K562 (cell line): ENCODE measurements around the gene DAPP1. TPM values are rescaled to one million over a fixed set of nuclear protein-coding genes. Genes with fewer than 3 reads are reported as not detected.

ENCODE experiments used
- CREBBP ChIP-seq: IDR thresholded peaks from one replicate; pipeline ENCODE4 v1.6.1; 2012; ENCODE audit warnings: low read depth, mild to moderate bottlenecking, control low read depth, inconsistent platforms, low read length
- FOXP4 ChIP-seq: sonication (generic); formaldehyde crosslinking; IDR thresholded peaks from 2 replicates; pipeline ENCODE4 v1.8.0; 2022; ENCODE audit warnings: mild to moderate bottlenecking, missing genetic modification reagents, borderline replicate concordance
- IFI16 ChIP-seq: fragments of 250-450 bp; sonication (Bioruptor Pico); IDR thresholded peaks from 2 replicates; pipeline ENCODE4 v2.1.2; 2022; ENCODE audit warnings: mild to moderate bottlenecking, inconsistent platforms
- MEIS2 ChIP-seq: fragments of 450-650 bp; IDR thresholded peaks from 2 replicates; pipeline ENCODE4 v1.6.1; 2014; ENCODE audit warnings: mild to moderate bottlenecking; ENCODE audit not compliant: partially characterized antibody
- PRMT5 ChIP-seq: sonication (generic); formaldehyde crosslinking; IDR thresholded peaks from 2 replicates; pipeline ENCODE4 v1.5.0; 2020; ENCODE audit warnings: missing genetic modification reagents
- RNF2 ChIP-seq: sonication (generic); IDR thresholded peaks from 2 replicates; pipeline ENCODE4 v1.6.1; 2016
- SMARCA4 ChIP-seq: fragments of 450-650 bp; IDR thresholded peaks from 2 replicates; pipeline ENCODE4 v1.6.1; 2016
- SRF ChIP-seq, 2 experiments: fragments of 250-450, 450-650 bp in 1 of 2; sonication (Bioruptor Pico) in 1 of 2; sonication (generic) in 1 of 2; formaldehyde crosslinking; IDR thresholded peaks; 2 replicates each; pipeline versions ENCODE4 v1.5.0 to v1.5.1; 2020 to 2022; ENCODE audit warnings: mild to moderate bottlenecking in 1 of 2, missing genetic modification reagents in 1 of 2
- ZFP36 ChIP-seq: fragments of 150-350 bp; IDR thresholded peaks from 2 replicates; pipeline ENCODE4 v1.6.1; 2018; ENCODE audit warnings: low read length, low read depth; ENCODE audit not compliant: partially characterized antibody
- ZNF3 ChIP-seq: fragments of 250-450 bp; sonication (Bioruptor Pico); IDR thresholded peaks from 2 replicates; pipeline ENCODE4 v1.5.0; 2021; ENCODE audit warnings: mild to moderate bottlenecking, moderate library complexity
- polyA plus RNA-seq, 8 experiments: library from polyadenylated mRNA; depleted of rRNA in 4 of 8; stranded (reverse) in 5 of 8; unstranded in 3 of 8; fragments of >200 nt; fragmentation: Nextera tagmentation in 2 of 8; fragmentation: Illumina TruSeq in 1 of 8; extraction: Ambion mirVana in 2 of 8; extraction: Trizol in 1 of 8; gene quantifications; 2 replicates each; pipeline versions ENCODE4 v1.2.1 to v1.2.3, GENCODE V29; 2011 to 2014; ENCODE audit warnings: inconsistent platforms in 1 of 8, missing spikeins in 1 of 8
- total RNA-seq, 7 experiments: library from RNA; depleted of rRNA in 6 of 7; stranded (reverse); fragments of >200 nt in 6 of 7; fragmentation: Illumina TruSeq in 2 of 7; extraction: Trizol in 2 of 7; gene quantifications; 2 replicates each; pipeline versions ENCODE4 v1.2.1 to v1.2.3, GENCODE V29; 2011 to 2021; ENCODE audit warnings: low replicate concordance in 1 of 7
- TF ChIP-seq, protein P1 (sequence below): fragments of 450-650 bp; formaldehyde crosslinking; IDR thresholded peaks from 2 replicates; pipeline ENCODE4 v1.4.0; 2020; ENCODE audit warnings: mild to moderate bottlenecking, moderate library complexity
- TF ChIP-seq, protein P2 (sequence below): fragments of 450-650 bp; conservative IDR thresholded peaks from 2 replicates; pipeline ENCODE4 v1.6.1; 2016; ENCODE audit warnings: missing genetic modification characterization, low read depth, mild to moderate bottlenecking, control low read depth, missing compliant biosample characterization
- TF ChIP-seq, protein P3 (sequence below): fragments of 250-450 bp; sonication (Bioruptor Pico); IDR thresholded peaks from 2 replicates; pipeline ENCODE4 v1.8.0; 2022; ENCODE audit warnings: inconsistent platforms
- TF ChIP-seq, protein P4 (sequence below): fragments of 450-650 bp; IDR thresholded peaks from 2 replicates; pipeline ENCODE4 v1.6.1; 2017; ENCODE audit warnings: antibody characterized with exemption, mild to moderate bottlenecking
- TF ChIP-seq, protein P5 (sequence below): fragments of 250-450 bp; sonication (Bioruptor Pico); IDR thresholded peaks from 2 replicates; pipeline ENCODE4 v1.8.0; 2022; ENCODE audit warnings: moderate library complexity, mild to moderate bottlenecking, inconsistent platforms

Gene DAPP1
- total and polyA plus RNA-seq, 9 of the 15 experiments (the other 6 are each of a cell fraction or from before 2014, with no cell fraction given) = 1.9 to 7.2 (median 3.6) TPM

- TF ChIP-seq, protein P1, sequence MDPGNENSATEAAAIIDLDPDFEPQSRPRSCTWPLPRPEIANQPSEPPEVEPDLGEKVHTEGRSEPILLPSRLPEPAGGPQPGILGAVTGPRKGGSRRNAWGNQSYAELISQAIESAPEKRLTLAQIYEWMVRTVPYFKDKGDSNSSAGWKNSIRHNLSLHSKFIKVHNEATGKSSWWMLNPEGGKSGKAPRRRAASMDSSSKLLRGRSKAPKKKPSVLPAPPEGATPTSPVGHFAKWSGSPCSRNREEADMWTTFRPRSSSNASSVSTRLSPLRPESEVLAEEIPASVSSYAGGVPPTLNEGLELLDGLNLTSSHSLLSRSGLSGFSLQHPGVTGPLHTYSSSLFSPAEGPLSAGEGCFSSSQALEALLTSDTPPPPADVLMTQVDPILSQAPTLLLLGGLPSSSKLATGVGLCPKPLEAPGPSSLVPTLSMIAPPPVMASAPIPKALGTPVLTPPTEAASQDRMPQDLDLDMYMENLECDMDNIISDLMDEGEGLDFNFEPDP (CRISPR knock-in tag) = no peak
- TF ChIP-seq PRMT5 (CRISPR knock-in tag) (no peak), SRF (CRISPR knock-in tag; IDR thresholded peaks at IDR 0.05) (no peak), MEIS2 (peak; percentile 51), FOXP4 (CRISPR knock-in tag) (no peak), SMARCA4 (no peak), ZNF3 (no peak), ZFP36 (no peak), CREBBP (no peak), IFI16 (CRISPR knock-in tag) (no peak), RNF2 (no peak)
- TF ChIP-seq, protein P2, sequence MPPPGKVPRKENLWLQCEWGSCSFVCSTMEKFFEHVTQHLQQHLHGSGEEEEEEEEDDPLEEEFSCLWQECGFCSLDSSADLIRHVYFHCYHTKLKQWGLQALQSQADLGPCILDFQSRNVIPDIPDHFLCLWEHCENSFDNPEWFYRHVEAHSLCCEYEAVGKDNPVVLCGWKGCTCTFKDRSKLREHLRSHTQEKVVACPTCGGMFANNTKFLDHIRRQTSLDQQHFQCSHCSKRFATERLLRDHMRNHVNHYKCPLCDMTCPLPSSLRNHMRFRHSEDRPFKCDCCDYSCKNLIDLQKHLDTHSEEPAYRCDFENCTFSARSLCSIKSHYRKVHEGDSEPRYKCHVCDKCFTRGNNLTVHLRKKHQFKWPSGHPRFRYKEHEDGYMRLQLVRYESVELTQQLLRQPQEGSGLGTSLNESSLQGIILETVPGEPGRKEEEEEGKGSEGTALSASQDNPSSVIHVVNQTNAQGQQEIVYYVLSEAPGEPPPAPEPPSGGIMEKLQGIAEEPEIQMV (tag) = no peak
- TF ChIP-seq, protein P3, sequence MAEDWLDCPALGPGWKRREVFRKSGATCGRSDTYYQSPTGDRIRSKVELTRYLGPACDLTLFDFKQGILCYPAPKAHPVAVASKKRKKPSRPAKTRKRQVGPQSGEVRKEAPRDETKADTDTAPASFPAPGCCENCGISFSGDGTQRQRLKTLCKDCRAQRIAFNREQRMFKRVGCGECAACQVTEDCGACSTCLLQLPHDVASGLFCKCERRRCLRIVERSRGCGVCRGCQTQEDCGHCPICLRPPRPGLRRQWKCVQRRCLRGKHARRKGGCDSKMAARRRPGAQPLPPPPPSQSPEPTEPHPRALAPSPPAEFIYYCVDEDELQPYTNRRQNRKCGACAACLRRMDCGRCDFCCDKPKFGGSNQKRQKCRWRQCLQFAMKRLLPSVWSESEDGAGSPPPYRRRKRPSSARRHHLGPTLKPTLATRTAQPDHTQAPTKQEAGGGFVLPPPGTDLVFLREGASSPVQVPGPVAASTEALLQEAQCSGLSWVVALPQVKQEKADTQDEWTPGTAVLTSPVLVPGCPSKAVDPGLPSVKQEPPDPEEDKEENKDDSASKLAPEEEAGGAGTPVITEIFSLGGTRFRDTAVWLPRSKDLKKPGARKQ (CRISPR knock-in tag) = no peak
- TF ChIP-seq, protein P4, sequence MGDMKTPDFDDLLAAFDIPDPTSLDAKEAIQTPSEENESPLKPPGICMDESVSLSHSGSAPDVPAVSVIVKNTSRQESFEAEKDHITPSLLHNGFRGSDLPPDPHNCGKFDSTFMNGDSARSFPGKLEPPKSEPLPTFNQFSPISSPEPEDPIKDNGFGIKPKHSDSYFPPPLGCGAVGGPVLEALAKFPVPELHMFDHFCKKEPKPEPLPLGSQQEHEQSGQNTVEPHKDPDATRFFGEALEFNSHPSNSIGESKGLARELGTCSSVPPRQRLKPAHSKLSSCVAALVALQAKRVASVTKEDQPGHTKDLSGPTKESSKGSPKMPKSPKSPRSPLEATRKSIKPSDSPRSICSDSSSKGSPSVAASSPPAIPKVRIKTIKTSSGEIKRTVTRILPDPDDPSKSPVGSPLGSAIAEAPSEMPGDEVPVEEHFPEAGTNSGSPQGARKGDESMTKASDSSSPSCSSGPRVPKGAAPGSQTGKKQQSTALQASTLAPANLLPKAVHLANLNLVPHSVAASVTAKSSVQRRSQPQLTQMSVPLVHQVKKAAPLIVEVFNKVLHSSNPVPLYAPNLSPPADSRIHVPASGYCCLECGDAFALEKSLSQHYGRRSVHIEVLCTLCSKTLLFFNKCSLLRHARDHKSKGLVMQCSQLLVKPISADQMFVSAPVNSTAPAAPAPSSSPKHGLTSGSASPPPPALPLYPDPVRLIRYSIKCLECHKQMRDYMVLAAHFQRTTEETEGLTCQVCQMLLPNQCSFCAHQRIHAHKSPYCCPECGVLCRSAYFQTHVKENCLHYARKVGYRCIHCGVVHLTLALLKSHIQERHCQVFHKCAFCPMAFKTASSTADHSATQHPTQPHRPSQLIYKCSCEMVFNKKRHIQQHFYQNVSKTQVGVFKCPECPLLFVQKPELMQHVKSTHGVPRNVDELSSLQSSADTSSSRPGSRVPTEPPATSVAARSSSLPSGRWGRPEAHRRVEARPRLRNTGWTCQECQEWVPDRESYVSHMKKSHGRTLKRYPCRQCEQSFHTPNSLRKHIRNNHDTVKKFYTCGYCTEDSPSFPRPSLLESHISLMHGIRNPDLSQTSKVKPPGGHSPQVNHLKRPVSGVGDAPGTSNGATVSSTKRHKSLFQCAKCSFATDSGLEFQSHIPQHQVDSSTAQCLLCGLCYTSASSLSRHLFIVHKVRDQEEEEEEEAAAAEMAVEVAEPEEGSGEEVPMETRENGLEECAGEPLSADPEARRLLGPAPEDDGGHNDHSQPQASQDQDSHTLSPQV = no peak; the same call in 1 of the 2 replicates
- TF ChIP-seq, protein P5, sequence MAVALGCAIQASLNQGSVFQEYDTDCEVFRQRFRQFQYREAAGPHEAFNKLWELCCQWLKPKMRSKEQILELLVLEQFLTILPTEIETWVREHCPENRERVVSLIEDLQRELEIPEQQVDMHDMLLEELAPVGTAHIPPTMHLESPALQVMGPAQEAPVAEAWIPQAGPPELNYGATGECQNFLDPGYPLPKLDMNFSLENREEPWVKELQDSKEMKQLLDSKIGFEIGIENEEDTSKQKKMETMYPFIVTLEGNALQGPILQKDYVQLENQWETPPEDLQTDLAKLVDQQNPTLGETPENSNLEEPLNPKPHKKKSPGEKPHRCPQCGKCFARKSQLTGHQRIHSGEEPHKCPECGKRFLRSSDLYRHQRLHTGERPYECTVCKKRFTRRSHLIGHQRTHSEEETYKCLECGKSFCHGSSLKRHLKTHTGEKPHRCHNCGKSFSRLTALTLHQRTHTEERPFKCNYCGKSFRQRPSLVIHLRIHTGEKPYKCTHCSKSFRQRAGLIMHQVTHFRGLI (CRISPR knock-in tag) = no peak
Observed at GRCh38 chr4:99811850-99812249, 4.8 kb upstream of the DAPP1 start (continued).
